ENCODE measurements around the gene SAMD13.

SAMD13 gene

GRCh38 chr1:84344286-84344685 is 42.8 kb downstream of the SAMD13 start:
- TF ChIP-seq GATA1 (IDR thresholded peaks at IDR 0.05; ENCODE audit: low read depth, low read length) (no peak), POLR2A (IDR thresholded peaks at IDR 0.05; ENCODE audit: low read length) (no peak)
- DNase-seq, result no peak

- no peak for DNase-seq
- TF ChIP-seq POLR2A (IDR thresholded peaks at IDR 0.05; ENCODE audit: low read length) (no peak), GATA1 (IDR thresholded peaks at IDR 0.05; ENCODE audit: low read depth, low read length) (no peak)
Measured at GRCh38 chr1:84345220-84345619, 43.7 kb downstream of the SAMD13 start.

- no peak for DNase-seq
Measured at GRCh38 chr1:84347271-84347931, 45.9 kb downstream of the SAMD13 start.

GRCh38 chr1:84347932-84348555 is 46.5 kb downstream of the SAMD13 start:
- TF ChIP-seq POLR2A (IDR thresholded peaks at IDR 0.05; ENCODE audit: low read length) (no peak), GATA1 (IDR thresholded peaks at IDR 0.05; ENCODE audit: low read depth, low read length) (no peak)
- DNase-seq, result no peak

More at GRCh38 chr1:84347271-84347931, 45.9 kb downstream of the SAMD13 start:
- TF ChIP-seq POLR2A (IDR thresholded peaks at IDR 0.05; ENCODE audit: low read length), result no peak
- no peak for TF ChIP-seq GATA1 (IDR thresholded peaks at IDR 0.05; ENCODE audit: low read depth, low read length)

- TF ChIP-seq GATA1 (IDR thresholded peaks at IDR 0.05; ENCODE audit: low read depth, low read length) (no peak), POLR2A (IDR thresholded peaks at IDR 0.05; ENCODE audit: low read length) (no peak)
- no peak for DNase-seq
Measured at GRCh38 chr1:84348759-84349158, 47.3 kb downstream of the SAMD13 start.

- DNase-seq, result no peak
- TF ChIP-seq GATA1 (IDR thresholded peaks at IDR 0.05; ENCODE audit: low read depth, low read length) (no peak), POLR2A (IDR thresholded peaks at IDR 0.05; ENCODE audit: low read length) (no peak)
Measured at GRCh38 chr1:84350104-84350503, 48.6 kb downstream of the SAMD13 start.

- DNase-seq, result no peak
- no peak for TF ChIP-seq POLR2A (IDR thresholded peaks at IDR 0.05; ENCODE audit: low read length)
- no peak for TF ChIP-seq GATA1 (IDR thresholded peaks at IDR 0.05; ENCODE audit: low read depth, low read length)
Measured at GRCh38 chr1:84350550-84350949, 49.0 kb downstream of the SAMD13 start.

- DNase-seq, result no peak
- no peak for TF ChIP-seq GATA1 (IDR thresholded peaks at IDR 0.05; ENCODE audit: low read depth, low read length)
Measured at GRCh38 chr1:84352298-84353106, 51.0 kb downstream of the SAMD13 start.

GRCh38 chr1:84353695-84354094 is 52.2 kb downstream of the SAMD13 start:
- no peak for DNase-seq
- TF ChIP-seq GATA1 (IDR thresholded peaks at IDR 0.05; ENCODE audit: low read depth, low read length) (no peak), POLR2A (IDR thresholded peaks at IDR 0.05; ENCODE audit: low read length) (no peak)

- DNase-seq, result no peak
- TF ChIP-seq POLR2A (IDR thresholded peaks at IDR 0.05; ENCODE audit: low read length) (no peak), GATA1 (IDR thresholded peaks at IDR 0.05; ENCODE audit: low read depth, low read length) (no peak)
Measured at GRCh38 chr1:84355556-84355955, 54.0 kb downstream of the SAMD13 start.

- DNase-seq, result no peak
- no peak for TF ChIP-seq POLR2A (IDR thresholded peaks at IDR 0.05; ENCODE audit: low read length)
- no peak for TF ChIP-seq GATA1 (IDR thresholded peaks at IDR 0.05; ENCODE audit: low read depth, low read length)
Measured at GRCh38 chr1:84356881-84357280, 55.4 kb downstream of the SAMD13 start.

GRCh38 chr1:84358695-84359094 is 57.2 kb downstream of the SAMD13 start:
- TF ChIP-seq GATA1 (IDR thresholded peaks at IDR 0.05; ENCODE audit: low read depth, low read length) (no peak), POLR2A (IDR thresholded peaks at IDR 0.05; ENCODE audit: low read length) (no peak)
- no peak for DNase-seq

- DNase-seq, result no peak
- TF ChIP-seq GATA1 (IDR thresholded peaks at IDR 0.05; ENCODE audit: low read depth, low read length) (no peak), POLR2A (IDR thresholded peaks at IDR 0.05; ENCODE audit: low read length) (no peak)
Measured at GRCh38 chr1:84360316-84360715, 58.8 kb downstream of the SAMD13 start.

GRCh38 chr1:84361796-84362195 is 60.3 kb downstream of the SAMD13 start:
- no peak for TF ChIP-seq GATA1 (IDR thresholded peaks at IDR 0.05; ENCODE audit: low read depth, low read length)
- no peak for TF ChIP-seq POLR2A (IDR thresholded peaks at IDR 0.05; ENCODE audit: low read length)
- DNase-seq, result no peak
